OCI-LY7 (cell line): ENCODE measurements around the gene PRODH2. TPM values are rescaled to one million over a fixed set of nuclear protein-coding genes. Genes with fewer than 3 reads are reported as not detected.

ENCODE experiments used
- Bru-seq: library from RNA; stranded (reverse); fragments of 400-500 nt; gene quantifications from one replicate; lab custom pipeline; 2021; lab: Mats Ljungman, UMichigan
- BruChase-seq, 2 experiments: library from RNA; stranded (reverse); fragments of 400-500 nt; gene quantifications; one replicate each; lab custom pipeline; 2021; lab: Mats Ljungman, UMichigan
- BruUV-seq: library from RNA; stranded (reverse); fragments of 400-500 nt; replicated peaks from 2 replicates; lab custom pipeline; 2021; lab: Mats Ljungman, UMichigan
- CTCF ChIA-PET: fragments of 300-600 bp; sonication (Branson Sonifier 250); formaldehyde crosslinking; loops from one replicate; lab custom pipeline; 2022; ENCODE audit warnings: antibody characterized with exemption; ENCODE audit not compliant: unreplicated experiment; lab: Charles Lee
- POLR2A ChIA-PET: fragments of 300-600 bp; sonication (Branson Sonifier 250); formaldehyde crosslinking; loops from one replicate; lab custom pipeline; 2022; ENCODE audit warnings: antibody characterized with exemption; lab: Charles Lee
- DNase-seq: peaks from one replicate; pipeline ENCODE4 v3.0.0-alpha.2; 2015; ENCODE audit warnings: low spot score
- H2AFZ ChIP-seq: fragments of 200-600 bp; sonication (generic), shearing (Covaris generic); 2 replicates; pipeline ENCODE4 v1.6.1; 2014; ENCODE audit warnings: mild to moderate bottlenecking, antibody characterized with exemption, low read length, moderate library complexity
- H3K27ac ChIP-seq: fragments of 200-600 bp; sonication (generic); 2 replicates; pipeline ENCODE4 v1.5.1; 2014; ENCODE audit warnings: mixed run types, low read depth, mild to moderate bottlenecking, moderate library complexity, low read length, inconsistent platforms; ENCODE audit not compliant: poor library complexity, severe bottlenecking
- H3K36me3 ChIP-seq: fragments of 200-600 bp; sonication (generic); 2 replicates; pipeline ENCODE4 v1.6.1; 2014; ENCODE audit warnings: mild to moderate bottlenecking, antibody characterized with exemption, low read length, moderate library complexity, mixed read lengths; ENCODE audit not compliant: insufficient read depth
- H3K4me1 ChIP-seq: fragments of 200-600 bp; sonication (generic); 2 replicates; pipeline ENCODE4 v1.5.1; 2014; ENCODE audit warnings: mild to moderate bottlenecking, low read length; ENCODE audit not compliant: insufficient read depth, poor library complexity, severe bottlenecking
- H3K4me2 ChIP-seq: fragments of 200-600 bp; sonication (generic); 2 replicates; pipeline ENCODE4 v1.6.1; 2014; ENCODE audit warnings: mild to moderate bottlenecking, low read length
- H3K4me3 ChIP-seq: fragments of 200-600 bp; sonication (generic); 2 replicates; pipeline ENCODE4 v1.5.1; 2014; ENCODE audit warnings: mild to moderate bottlenecking, low read depth, low read length; ENCODE audit not compliant: poor library complexity, severe bottlenecking
- H3K79me2 ChIP-seq: fragments of 200-600 bp; sonication (generic); 2 replicates; pipeline ENCODE4 v1.6.1; 2016; ENCODE audit warnings: low read depth, mild to moderate bottlenecking, low read length, moderate library complexity, mixed read lengths; ENCODE audit not compliant: insufficient read depth
- H3K9me2 ChIP-seq: fragments of 200-600 bp; sonication (generic); 2 replicates; pipeline ENCODE4 v1.6.1; 2016; ENCODE audit warnings: mild to moderate bottlenecking, low read length, mixed read lengths; ENCODE audit not compliant: insufficient read depth
- H3K9me3 ChIP-seq: fragments of 200-600 bp; sonication (generic); 2 replicates; pipeline ENCODE4 v1.6.1; 2014; ENCODE audit warnings: mild to moderate bottlenecking, mixed run types, low read length, mixed read lengths
- H4K20me1 ChIP-seq: fragments of 200-600 bp; sonication (generic); 2 replicates; pipeline ENCODE4 v1.6.1; 2014; ENCODE audit warnings: mild to moderate bottlenecking, antibody characterized with exemption, low read length, moderate library complexity, mixed read lengths; ENCODE audit not compliant: insufficient read depth
- EZH2phosphoT487 ChIP-seq: fragments of 200-600 bp; sonication (generic); IDR thresholded peaks from 2 replicates; pipeline ENCODE4 v1.6.1; 2018; ENCODE audit warnings: low read depth, borderline replicate concordance, mild to moderate bottlenecking, mixed run types, antibody characterized with exemption, low read length, moderate library complexity, mixed read lengths
- intact Hi-C: fragments of 100-400 bp; cut with micrococcal nuclease; formaldehyde crosslinking; loops from one replicate; pipeline ENCODE4 v1.10.0; 2022; ENCODE audit not compliant: unreplicated experiment
- long read RNA-seq: library from polyadenylated mRNA; stranded (forward); transcript quantifications from one replicate; pipeline ENCODE4 v2.0.0, GENCODE V29; 2022
- total RNA-seq, 2 experiments: library from RNA; depleted of rRNA in 1 of 2; stranded (reverse); fragments of >200 nt in 1 of 2; shearing (Covaris generic) in 1 of 2; gene quantifications; 2 replicates each; pipeline ENCODE4 v1.2.3, GENCODE V29; 2014 to 2022
- TF ChIP-seq, protein P1 (sequence below): fragments of 200-600 bp; sonication (generic); conservative IDR thresholded peaks from 2 replicates; pipeline ENCODE4 v1.5.1; 2014; ENCODE audit warnings: mild to moderate bottlenecking, antibody characterized with exemption, low read length, moderate library complexity, mixed read lengths

The PRODH2 gene, protein sequence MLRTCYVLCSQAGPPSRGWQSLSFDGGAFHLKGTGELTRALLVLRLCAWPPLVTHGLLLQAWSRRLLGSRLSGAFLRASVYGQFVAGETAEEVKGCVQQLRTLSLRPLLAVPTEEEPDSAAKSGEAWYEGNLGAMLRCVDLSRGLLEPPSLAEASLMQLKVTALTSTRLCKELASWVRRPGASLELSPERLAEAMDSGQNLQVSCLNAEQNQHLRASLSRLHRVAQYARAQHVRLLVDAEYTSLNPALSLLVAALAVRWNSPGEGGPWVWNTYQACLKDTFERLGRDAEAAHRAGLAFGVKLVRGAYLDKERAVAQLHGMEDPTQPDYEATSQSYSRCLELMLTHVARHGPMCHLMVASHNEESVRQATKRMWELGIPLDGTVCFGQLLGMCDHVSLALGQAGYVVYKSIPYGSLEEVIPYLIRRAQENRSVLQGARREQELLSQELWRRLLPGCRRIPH
- total RNA-seq (2014; rRNA removed; shearing (Covaris generic)) (not detected in 2 replicates), total RNA-seq (2022) (not detected in 2 replicates), Bru-seq, nascent RNA (not detected), BruChase-seq, experiment 1, labeled RNA remaining after a 6-hour chase (percentile 12 among the genes with signal in this experiment), BruChase-seq, experiment 2, labeled RNA remaining after a 2-hour chase (not detected)
- long read RNA-seq = 0 reads

DNA sequence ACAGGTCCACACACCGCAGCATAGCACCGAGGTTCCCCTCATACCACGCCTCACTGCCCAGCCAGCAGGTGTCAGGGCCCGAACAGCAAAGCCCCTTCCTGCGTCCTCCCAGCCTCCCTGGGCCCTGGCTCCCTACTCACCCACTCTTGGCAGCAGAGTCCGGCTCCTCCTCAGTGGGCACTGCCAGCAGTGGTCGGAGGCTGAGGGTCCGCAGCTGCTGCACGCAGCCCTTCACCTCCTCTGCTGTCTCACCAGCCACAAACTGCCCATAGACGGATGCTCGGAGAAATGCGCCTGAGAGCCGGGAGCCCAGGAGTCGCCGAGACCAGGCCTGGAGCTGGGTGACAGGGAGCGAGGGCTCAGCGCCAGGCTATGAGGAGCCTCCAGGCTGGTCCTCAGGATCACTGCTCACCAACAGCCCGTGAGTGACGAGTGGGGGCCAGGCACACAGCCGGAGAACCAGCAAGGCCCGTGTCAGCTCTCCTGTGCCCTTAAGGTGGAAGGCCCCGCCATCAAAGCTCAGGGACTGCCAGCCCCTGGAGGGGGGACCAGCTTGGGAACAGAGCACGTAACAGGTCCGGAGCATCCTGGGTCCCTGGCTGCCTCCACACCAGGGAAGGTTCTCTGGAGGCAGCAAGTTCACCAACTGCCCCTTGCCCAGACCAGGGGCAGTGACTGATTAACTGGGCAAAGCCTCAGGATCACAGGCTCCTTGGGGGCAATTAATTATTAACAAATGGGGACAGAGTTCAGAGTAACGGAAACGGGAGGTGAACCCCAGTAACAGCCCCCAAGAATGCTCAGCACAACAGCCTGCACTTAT is at the start of gene PRODH2:
Gene PRODH2 (minus strand): TSS at position 626 of the 823 bp plus-strand sequence. CDS start 40 bp downstream, at position 586.
- Histone ChIP-seq H3K4me3 (no peak within 1 kb of the TSS), H3K36me3 (no peaks in the 10 kb centered on the region), H3K9me2 (no peaks in the 10 kb centered on the region), H3K27ac (no peak within 1 kb of the TSS), H2AFZ (no peak within 1 kb of the TSS), H3K4me2 (no peak within 1 kb of the TSS), H3K4me1 (no peaks in the 10 kb centered on the region), H4K20me1 (no peaks in the 10 kb centered on the region), H3K79me2 (no peaks in the 10 kb centered on the region), H3K9me3 (no peaks in the 10 kb centered on the region)
- POLR2A ChIA-PET = no interaction called here
- no peak for TF ChIP-seq EZH2phosphoT487
- TF ChIP-seq, protein P1, sequence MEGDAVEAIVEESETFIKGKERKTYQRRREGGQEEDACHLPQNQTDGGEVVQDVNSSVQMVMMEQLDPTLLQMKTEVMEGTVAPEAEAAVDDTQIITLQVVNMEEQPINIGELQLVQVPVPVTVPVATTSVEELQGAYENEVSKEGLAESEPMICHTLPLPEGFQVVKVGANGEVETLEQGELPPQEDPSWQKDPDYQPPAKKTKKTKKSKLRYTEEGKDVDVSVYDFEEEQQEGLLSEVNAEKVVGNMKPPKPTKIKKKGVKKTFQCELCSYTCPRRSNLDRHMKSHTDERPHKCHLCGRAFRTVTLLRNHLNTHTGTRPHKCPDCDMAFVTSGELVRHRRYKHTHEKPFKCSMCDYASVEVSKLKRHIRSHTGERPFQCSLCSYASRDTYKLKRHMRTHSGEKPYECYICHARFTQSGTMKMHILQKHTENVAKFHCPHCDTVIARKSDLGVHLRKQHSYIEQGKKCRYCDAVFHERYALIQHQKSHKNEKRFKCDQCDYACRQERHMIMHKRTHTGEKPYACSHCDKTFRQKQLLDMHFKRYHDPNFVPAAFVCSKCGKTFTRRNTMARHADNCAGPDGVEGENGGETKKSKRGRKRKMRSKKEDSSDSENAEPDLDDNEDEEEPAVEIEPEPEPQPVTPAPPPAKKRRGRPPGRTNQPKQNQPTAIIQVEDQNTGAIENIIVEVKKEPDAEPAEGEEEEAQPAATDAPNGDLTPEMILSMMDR = 0 out of 2 replicates have a peak, but pooled peaks have one; percentile 23
- BruUV-seq = no TSS peak
- no peak for DNase-seq
- intact Hi-C loops = no loop called here
- CTCF ChIA-PET = no interaction called here

DNA sequence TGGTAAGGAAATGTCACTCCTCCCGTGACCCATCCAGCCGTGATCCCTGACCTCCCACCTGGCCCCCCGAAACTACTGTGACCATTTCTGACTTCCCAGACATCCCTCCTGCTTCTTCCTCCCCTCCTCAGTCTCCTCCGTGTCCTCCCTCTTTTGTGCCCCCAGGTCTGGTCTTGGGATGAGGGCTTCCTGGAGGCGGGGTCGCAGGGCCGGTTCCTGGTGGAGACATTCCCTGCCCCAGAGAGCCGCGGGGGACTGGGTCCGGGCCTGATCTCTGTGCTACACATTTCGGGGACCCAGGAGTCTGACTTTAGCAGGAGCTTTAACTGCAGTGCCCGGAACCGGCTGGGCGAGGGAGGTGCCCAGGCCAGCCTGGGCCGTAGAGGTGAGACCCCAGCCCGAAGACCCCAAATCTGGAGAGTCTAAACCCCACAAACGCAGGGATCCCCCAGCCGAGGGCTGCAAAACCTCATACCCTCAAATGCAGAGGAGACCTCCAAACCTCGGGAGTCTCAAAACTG is 49.1 kb upstream of the PRODH2 start:
- no peak overlapping the region for H2AFZ ChIP-seq
- H3K79me2 ChIP-seq = no peaks in the 10 kb centered on the region

More for the DNA sequence above, 49.1 kb upstream of the PRODH2 start:
- H3K4me3 ChIP-seq = no peak overlapping the region
- no peak overlapping the region for H3K27ac ChIP-seq
- CTCF ChIA-PET = no interaction called here
- no peaks in the 10 kb centered on the region for H3K9me2 ChIP-seq
- BruUV-seq = no TSS peak
- no peak overlapping the region for H3K4me2 ChIP-seq
- no peaks in the 10 kb centered on the region for H3K9me3 ChIP-seq
- H3K36me3 ChIP-seq = no peaks in the 10 kb centered on the region
- DNase-seq = no peak
- POLR2A ChIA-PET = no interaction called here
- no peaks in the 10 kb centered on the region for H4K20me1 ChIP-seq
- TF ChIP-seq, protein P1 = no peak
- no peak for TF ChIP-seq EZH2phosphoT487
- peaks cover 9% of the 10 kb centered on the region for H3K4me1 ChIP-seq
- intact Hi-C loops = no loop called here
